HCT116 (cell line): Measurements from ENCODE around the gene GPR31.

ENCODE experiments used
- EGR1 ChIP-seq: IDR thresholded peaks from 2 replicates; pipeline ENCODE4 v1.6.1; 2012; ENCODE audit warnings: low read depth
- TF ChIP-seq, protein P1 (sequence below), 3 experiments: fragments of 200-600 bp in 1 of 3; sonication (generic) in 1 of 3; IDR thresholded peaks in 2 of 3; conservative IDR thresholded peaks in 1 of 3; 2 replicates each; pipeline ENCODE4 v1.5.1; 2012 to 2017; ENCODE audit warnings: low read depth in 2 of 3, low read length in 2 of 3, antibody characterized with exemption in 1 of 3, borderline replicate concordance in 1 of 3, control low read depth in 1 of 3, mild to moderate bottlenecking in 1 of 3, mixed read lengths in 1 of 3, mixed run types in 1 of 3, moderate library complexity in 1 of 3; ENCODE audit not compliant: insufficient read depth in 1 of 3

DNA sequence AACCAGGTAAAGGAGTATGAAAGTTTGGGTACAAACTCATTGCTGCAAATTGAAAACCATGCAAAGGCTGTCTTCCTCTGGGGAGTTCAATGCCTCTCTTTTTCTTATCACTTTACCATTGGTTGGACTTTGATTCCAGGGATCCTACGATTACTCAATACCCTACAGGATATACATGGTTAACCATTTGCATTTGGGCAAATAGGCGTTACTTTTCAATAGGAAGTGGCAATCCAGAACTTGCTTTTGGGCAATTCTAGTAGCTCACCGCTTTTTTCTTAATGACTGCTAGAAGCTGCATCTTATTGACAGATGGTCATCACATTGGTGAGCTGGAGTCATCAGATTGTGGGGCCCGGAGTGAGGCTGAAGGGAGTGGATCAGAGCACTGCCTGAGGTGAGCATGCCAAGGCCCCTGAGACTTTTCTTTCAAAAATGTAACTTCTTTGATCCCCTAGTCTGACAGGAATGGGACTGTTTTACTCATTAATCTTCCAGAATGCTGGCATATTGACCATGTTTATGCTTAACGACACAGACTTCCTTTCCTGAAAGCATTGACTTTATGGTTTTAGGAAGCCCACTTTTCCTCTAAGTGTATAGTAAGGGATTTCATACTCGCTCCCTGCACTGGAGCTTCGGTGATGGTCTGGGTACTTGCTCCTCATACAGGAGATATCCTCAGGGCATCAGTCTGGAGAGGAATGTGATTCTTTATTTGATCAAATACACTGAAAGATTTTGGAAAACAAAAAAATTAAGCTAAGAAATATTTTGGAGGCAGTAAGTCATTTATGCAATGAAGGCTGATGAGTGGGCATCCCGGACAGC is 34.7 kb downstream of the GPR31 start, which contains the start of gene CCR6:
- no peak for TF ChIP-seq EGR1
- TF ChIP-seq, protein P1, sequence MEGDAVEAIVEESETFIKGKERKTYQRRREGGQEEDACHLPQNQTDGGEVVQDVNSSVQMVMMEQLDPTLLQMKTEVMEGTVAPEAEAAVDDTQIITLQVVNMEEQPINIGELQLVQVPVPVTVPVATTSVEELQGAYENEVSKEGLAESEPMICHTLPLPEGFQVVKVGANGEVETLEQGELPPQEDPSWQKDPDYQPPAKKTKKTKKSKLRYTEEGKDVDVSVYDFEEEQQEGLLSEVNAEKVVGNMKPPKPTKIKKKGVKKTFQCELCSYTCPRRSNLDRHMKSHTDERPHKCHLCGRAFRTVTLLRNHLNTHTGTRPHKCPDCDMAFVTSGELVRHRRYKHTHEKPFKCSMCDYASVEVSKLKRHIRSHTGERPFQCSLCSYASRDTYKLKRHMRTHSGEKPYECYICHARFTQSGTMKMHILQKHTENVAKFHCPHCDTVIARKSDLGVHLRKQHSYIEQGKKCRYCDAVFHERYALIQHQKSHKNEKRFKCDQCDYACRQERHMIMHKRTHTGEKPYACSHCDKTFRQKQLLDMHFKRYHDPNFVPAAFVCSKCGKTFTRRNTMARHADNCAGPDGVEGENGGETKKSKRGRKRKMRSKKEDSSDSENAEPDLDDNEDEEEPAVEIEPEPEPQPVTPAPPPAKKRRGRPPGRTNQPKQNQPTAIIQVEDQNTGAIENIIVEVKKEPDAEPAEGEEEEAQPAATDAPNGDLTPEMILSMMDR (IDR thresholded peaks at IDR 0.05 in 2 of 3, conservative IDR thresholded peaks at IDR 0.05 in 1 of 3; ENCODE audit: borderline replicate concordance in 1 of 3, insufficient read depth in 1 of 3, low read depth in 2 of 3, low read length in 2 of 3) = no peak
